ENCODE results near the gene ERC2.

Gene ERC2

GRCh38 chr3:55688154-55688553 lies 780.1 kb downstream of the ERC2 start:
- no peaks in the 10 kb centered on the region for H3K4me1 Mint-ChIP-seq (ENCODE audit: low read depth)
- H3K27ac Mint-ChIP-seq: no peak overlapping the region
- H3K27me3 Mint-ChIP-seq: no peaks in the 10 kb centered on the region
- H3K36me3 Mint-ChIP-seq (ENCODE audit: low read depth): no peaks in the 10 kb centered on the region
- no peak overlapping the region for H3K4me3 Mint-ChIP-seq
- H3K9me3 Mint-ChIP-seq: peaks cover 1% of the 10 kb centered on the region
- no peak for DNase-seq

- Mint-ChIP-seq H3K27ac (no peak overlapping the region), H3K27me3 (no peaks in the 10 kb centered on the region), H3K36me3 (ENCODE audit: low read depth) (no peaks in the 10 kb centered on the region)
Measured at GRCh38 chr3:55687526-55687925, 780.7 kb downstream of the ERC2 start.

GRCh38 chr3:55686426-55687254 lies 781.6 kb downstream of the ERC2 start:
- H3K27ac Mint-ChIP-seq: no peak overlapping the region
- no peaks in the 10 kb centered on the region for H3K27me3 Mint-ChIP-seq
- no peaks in the 10 kb centered on the region for H3K4me1 Mint-ChIP-seq (ENCODE audit: low read depth)
- H3K4me3 Mint-ChIP-seq: no peak overlapping the region
- DNase-seq: no peak
- H3K36me3 Mint-ChIP-seq (ENCODE audit: low read depth): no peaks in the 10 kb centered on the region
- H3K9me3 Mint-ChIP-seq: peaks cover 1% of the 10 kb centered on the region

More at GRCh38 chr3:55687526-55687925, 780.7 kb downstream of the ERC2 start:
- DNase-seq: no peak
- Mint-ChIP-seq H3K4me3 (no peak overlapping the region), H3K4me1 (ENCODE audit: low read depth) (no peaks in the 10 kb centered on the region), H3K9me3 (peaks cover 1% of the 10 kb centered on the region)

GRCh38 chr3:55683666-55684270 lies 784.5 kb downstream of the ERC2 start:
- Mint-ChIP-seq H3K27me3 (no peaks in the 10 kb centered on the region), H3K9me3 (no peaks in the 10 kb centered on the region), H3K36me3 (ENCODE audit: low read depth) (no peaks in the 10 kb centered on the region), H3K27ac (no peak overlapping the region), H3K4me3 (no peak overlapping the region), H3K4me1 (ENCODE audit: low read depth) (no peaks in the 10 kb centered on the region)
- no peak for DNase-seq

- no peak overlapping the region for H3K27ac Mint-ChIP-seq
- H3K9me3 Mint-ChIP-seq: no peaks in the 10 kb centered on the region
- H3K4me3 Mint-ChIP-seq: no peak overlapping the region
Measured at GRCh38 chr3:55682461-55682860, 785.8 kb downstream of the ERC2 start.

GRCh38 chr3:55678546-55679216 lies 789.6 kb downstream of the ERC2 start:
- no peaks in the 10 kb centered on the region for H3K36me3 Mint-ChIP-seq (ENCODE audit: low read depth)
- no peak overlapping the region for H3K4me3 Mint-ChIP-seq
- no peaks in the 10 kb centered on the region for H3K4me1 Mint-ChIP-seq (ENCODE audit: low read depth)
- DNase-seq: no peak
- H3K9me3 Mint-ChIP-seq: no peaks in the 10 kb centered on the region
- no peak overlapping the region for H3K27ac Mint-ChIP-seq
- H3K27me3 Mint-ChIP-seq: no peaks in the 10 kb centered on the region

More at GRCh38 chr3:55682461-55682860, 785.8 kb downstream of the ERC2 start:
- Mint-ChIP-seq H3K27me3 (no peaks in the 10 kb centered on the region), H3K4me1 (ENCODE audit: low read depth) (no peaks in the 10 kb centered on the region), H3K36me3 (ENCODE audit: low read depth) (no peaks in the 10 kb centered on the region)
- DNase-seq: no peak

- Mint-ChIP-seq H3K27me3 (no peaks in the 10 kb centered on the region), H3K27ac (no peak overlapping the region), H3K9me3 (no peaks in the 10 kb centered on the region), H3K36me3 (ENCODE audit: low read depth) (no peaks in the 10 kb centered on the region), H3K4me1 (ENCODE audit: low read depth) (no peaks in the 10 kb centered on the region), H3K4me3 (no peak overlapping the region)
- DNase-seq: no peak
Measured at GRCh38 chr3:55676643-55677042, 791.6 kb downstream of the ERC2 start.

- no peaks in the 10 kb centered on the region for H3K27me3 Mint-ChIP-seq
- no peaks in the 10 kb centered on the region for H3K36me3 Mint-ChIP-seq (ENCODE audit: low read depth)
- no peak overlapping the region for H3K4me3 Mint-ChIP-seq
- no peak overlapping the region for H3K27ac Mint-ChIP-seq
- no peak for DNase-seq
- H3K4me1 Mint-ChIP-seq (ENCODE audit: low read depth): no peaks in the 10 kb centered on the region
- no peaks in the 10 kb centered on the region for H3K9me3 Mint-ChIP-seq
Measured at GRCh38 chr3:55675478-55675877, 792.8 kb downstream of the ERC2 start.

- Mint-ChIP-seq H3K27me3 (no peaks in the 10 kb centered on the region), H3K36me3 (ENCODE audit: low read depth) (no peaks in the 10 kb centered on the region), H3K4me1 (ENCODE audit: low read depth) (no peaks in the 10 kb centered on the region), H3K4me3 (no peak overlapping the region), H3K27ac (no peak overlapping the region), H3K9me3 (no peaks in the 10 kb centered on the region)
- no peak for DNase-seq
Measured at GRCh38 chr3:55673764-55674163, 794.5 kb downstream of the ERC2 start.

- DNase-seq: no peak
- H3K9me3 Mint-ChIP-seq: no peaks in the 10 kb centered on the region
- no peak overlapping the region for H3K27ac Mint-ChIP-seq
- peaks cover 4% of the 10 kb centered on the region for H3K4me1 Mint-ChIP-seq (ENCODE audit: low read depth)
- H3K36me3 Mint-ChIP-seq (ENCODE audit: low read depth): no peaks in the 10 kb centered on the region
- no peaks in the 10 kb centered on the region for H3K27me3 Mint-ChIP-seq
- no peak overlapping the region for H3K4me3 Mint-ChIP-seq
Measured at GRCh38 chr3:55669133-55669532, 799.1 kb downstream of the ERC2 start.

GRCh38 chr3:55668359-55668758 lies 799.9 kb downstream of the ERC2 start:
- H3K36me3 Mint-ChIP-seq (ENCODE audit: low read depth): no peaks in the 10 kb centered on the region
- no peak overlapping the region for H3K27ac Mint-ChIP-seq
- DNase-seq: no peak
- H3K27me3 Mint-ChIP-seq: no peaks in the 10 kb centered on the region
- H3K4me1 Mint-ChIP-seq (ENCODE audit: low read depth): peaks cover 7% of the 10 kb centered on the region
- no peak overlapping the region for H3K4me3 Mint-ChIP-seq
- no peaks in the 10 kb centered on the region for H3K9me3 Mint-ChIP-seq

GRCh38 chr3:55664387-55664786 lies 803.9 kb downstream of the ERC2 start:
- Mint-ChIP-seq H3K4me1 (ENCODE audit: low read depth) (peaks cover 7% of the 10 kb centered on the region), H3K27me3 (no peaks in the 10 kb centered on the region), H3K4me3 (no peak overlapping the region), H3K27ac (no peak overlapping the region), H3K9me3 (no peaks in the 10 kb centered on the region), H3K36me3 (ENCODE audit: low read depth) (no peaks in the 10 kb centered on the region)
- no peak for DNase-seq

GRCh38 chr3:55662683-55663082 lies 805.6 kb downstream of the ERC2 start:
- Mint-ChIP-seq H3K27ac (no peak overlapping the region), H3K4me3 (no peak overlapping the region), H3K4me1 (ENCODE audit: low read depth) (peaks cover 7% of the 10 kb centered on the region), H3K9me3 (no peaks in the 10 kb centered on the region), H3K27me3 (no peaks in the 10 kb centered on the region), H3K36me3 (ENCODE audit: low read depth) (no peaks in the 10 kb centered on the region)
- no peak for DNase-seq

- DNase-seq: no peak
- H3K27me3 Mint-ChIP-seq: no peaks in the 10 kb centered on the region
- no peak overlapping the region for H3K4me3 Mint-ChIP-seq
- no peak overlapping the region for H3K27ac Mint-ChIP-seq
- no peaks in the 10 kb centered on the region for H3K9me3 Mint-ChIP-seq
- no peaks in the 10 kb centered on the region for H3K36me3 Mint-ChIP-seq (ENCODE audit: low read depth)
- peaks cover 7% of the 10 kb centered on the region for H3K4me1 Mint-ChIP-seq (ENCODE audit: low read depth)
Measured at GRCh38 chr3:55661571-55661970, 806.7 kb downstream of the ERC2 start.

GRCh38 chr3:55661141-55661540 lies 807.1 kb downstream of the ERC2 start:
- H3K27ac Mint-ChIP-seq: no peak overlapping the region
- no peaks in the 10 kb centered on the region for H3K9me3 Mint-ChIP-seq
- H3K4me3 Mint-ChIP-seq: no peak overlapping the region
- no peak for DNase-seq
- peaks cover 7% of the 10 kb centered on the region for H3K4me1 Mint-ChIP-seq (ENCODE audit: low read depth)
- H3K27me3 Mint-ChIP-seq: no peaks in the 10 kb centered on the region
- no peaks in the 10 kb centered on the region for H3K36me3 Mint-ChIP-seq (ENCODE audit: low read depth)

All from activated T-cell treated with anti-CD3 and anti-CD28 coated beads, Interleukin-2, amount 50 U/mL, for 24 hours (primary cell).